LHCN-M2 (cell line): Measurements from ENCODE around the gene C9orf50. TPM values are rescaled to one million over a fixed set of nuclear protein-coding genes. Genes with fewer than 3 reads are reported as not detected.

Source experiments
- DNase-seq: peaks from one replicate; pipeline ENCODE4 v3.0.0-alpha.2; 2012; ENCODE audit warnings: low read depth
- total RNA-seq: library from RNA; depleted of rRNA; stranded (reverse); fragments of >200 nt; gene quantifications from 2 replicates; pipeline ENCODE4 v1.2.3, GENCODE V29; 2014

Gene C9orf50
- total RNA-seq, 1 experiment from 2014 or later: not detected

DNA sequence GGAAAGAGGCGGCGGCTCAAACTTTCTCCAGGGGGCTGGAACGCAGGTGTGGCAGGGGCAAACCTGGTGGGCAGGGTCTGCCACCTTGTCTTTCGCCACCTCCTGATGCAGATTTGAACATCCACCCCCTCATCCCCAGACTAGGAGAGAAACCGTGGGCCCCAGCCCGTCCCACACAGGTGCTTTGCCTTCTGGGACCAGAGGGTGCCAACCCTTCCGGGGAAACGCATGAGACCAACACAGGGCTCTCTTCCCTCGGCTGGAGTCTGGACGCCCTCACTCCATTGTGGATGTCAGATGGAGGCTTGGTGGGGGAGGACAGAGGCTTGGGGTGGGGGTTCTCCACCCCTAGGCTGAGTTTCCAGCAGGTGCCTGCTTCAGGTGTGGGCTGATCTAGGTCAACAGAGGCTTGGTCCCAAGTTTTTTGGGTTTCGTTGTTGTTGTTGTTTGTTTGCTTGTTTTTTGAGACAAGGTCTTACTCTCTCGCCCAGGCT is 9.5 kb downstream of the C9orf50 start:
- DNase-seq: no peak

DNA sequence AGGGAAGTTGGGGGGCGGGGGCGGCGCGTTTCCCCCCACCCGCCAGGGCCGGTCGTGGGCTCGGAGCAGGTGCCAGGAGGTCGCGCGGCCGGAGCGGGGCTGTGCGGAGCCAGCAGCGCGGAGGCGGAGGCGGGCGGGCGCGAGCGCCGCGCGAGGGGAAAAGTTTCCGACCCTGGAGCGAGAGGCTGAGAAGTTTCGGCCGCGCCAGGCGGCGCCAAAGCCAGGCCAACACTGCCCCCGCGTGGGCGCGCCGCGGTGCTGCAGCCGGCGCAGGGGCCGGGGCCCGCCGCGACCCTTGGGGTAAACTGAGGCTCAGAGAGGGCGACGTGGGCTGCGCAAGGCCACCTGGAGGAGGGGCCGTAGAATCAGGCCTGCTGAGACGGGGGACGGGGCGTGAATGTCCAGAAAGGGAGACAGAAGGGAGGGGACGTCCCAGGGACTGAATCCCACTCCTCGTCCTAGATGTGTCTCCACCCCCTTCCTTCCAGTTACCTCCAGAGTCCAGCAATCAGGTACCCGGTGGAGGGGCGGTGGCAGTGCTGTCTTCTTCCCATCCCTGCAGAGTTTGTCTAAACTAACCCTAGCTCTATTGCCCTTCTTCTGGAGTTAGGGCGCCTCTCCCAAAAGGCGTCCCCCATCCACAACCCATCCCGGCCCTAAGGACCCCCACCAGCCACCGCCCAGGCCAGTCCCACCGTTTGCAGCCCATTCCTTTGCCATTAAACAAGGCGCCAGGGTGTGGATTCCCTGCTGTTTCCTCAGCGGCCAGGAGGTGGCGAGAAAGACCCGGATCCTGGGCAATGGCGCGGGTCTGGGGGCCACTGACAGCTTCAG is 10.2 kb downstream of the C9orf50 start:
- peak; percentile 44 for DNase-seq

- DNase-seq: no peak
These were observed 10.8 kb downstream of the C9orf50 start for GRCh38 chr9:129610213-129610472.

DNA sequence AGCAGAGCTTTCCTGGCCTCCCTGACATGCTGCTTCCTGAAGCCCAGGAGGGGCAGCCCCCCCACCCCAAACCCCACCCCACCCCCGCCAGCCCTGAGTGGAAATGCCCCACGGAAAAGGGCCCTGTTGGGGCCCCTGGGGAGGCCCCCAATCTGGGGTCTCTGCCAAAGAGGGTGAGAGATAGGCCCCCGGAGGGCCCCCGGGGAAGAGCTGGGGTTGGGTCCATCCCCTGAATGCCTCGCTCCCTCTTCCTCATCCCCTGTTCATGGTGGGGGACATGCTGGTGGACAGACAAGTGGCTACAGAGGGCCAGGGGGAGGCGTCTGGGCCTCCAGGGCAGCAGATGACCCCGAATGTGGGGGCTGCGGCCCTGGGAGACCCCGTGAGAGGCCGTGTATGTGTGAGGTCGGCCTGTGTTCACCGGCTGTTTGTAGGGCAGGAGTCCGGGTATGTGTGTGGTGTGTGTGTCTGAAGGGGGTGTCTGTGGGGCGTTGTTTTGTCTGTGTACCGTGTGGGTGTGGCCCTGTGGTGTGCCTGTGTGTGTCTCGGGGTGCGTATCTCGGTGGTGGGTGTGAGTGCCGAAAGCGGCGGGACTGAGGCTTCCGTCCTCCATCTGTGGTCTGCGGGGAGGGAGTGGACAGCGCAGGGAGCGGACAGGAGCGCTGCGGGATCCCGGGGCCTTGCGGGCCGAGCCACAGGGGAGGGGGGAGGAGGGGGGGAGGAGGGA is 11.3 kb downstream of the C9orf50 start:
- DNase-seq: no peak

- DNase-seq: no peak
These were observed 12.1 kb downstream of the C9orf50 start for GRCh38 chr9:129608561-129609481.

- no peak for DNase-seq
These were observed 13.9 kb downstream of the C9orf50 start for GRCh38 chr9:129607027-129607387.

DNA sequence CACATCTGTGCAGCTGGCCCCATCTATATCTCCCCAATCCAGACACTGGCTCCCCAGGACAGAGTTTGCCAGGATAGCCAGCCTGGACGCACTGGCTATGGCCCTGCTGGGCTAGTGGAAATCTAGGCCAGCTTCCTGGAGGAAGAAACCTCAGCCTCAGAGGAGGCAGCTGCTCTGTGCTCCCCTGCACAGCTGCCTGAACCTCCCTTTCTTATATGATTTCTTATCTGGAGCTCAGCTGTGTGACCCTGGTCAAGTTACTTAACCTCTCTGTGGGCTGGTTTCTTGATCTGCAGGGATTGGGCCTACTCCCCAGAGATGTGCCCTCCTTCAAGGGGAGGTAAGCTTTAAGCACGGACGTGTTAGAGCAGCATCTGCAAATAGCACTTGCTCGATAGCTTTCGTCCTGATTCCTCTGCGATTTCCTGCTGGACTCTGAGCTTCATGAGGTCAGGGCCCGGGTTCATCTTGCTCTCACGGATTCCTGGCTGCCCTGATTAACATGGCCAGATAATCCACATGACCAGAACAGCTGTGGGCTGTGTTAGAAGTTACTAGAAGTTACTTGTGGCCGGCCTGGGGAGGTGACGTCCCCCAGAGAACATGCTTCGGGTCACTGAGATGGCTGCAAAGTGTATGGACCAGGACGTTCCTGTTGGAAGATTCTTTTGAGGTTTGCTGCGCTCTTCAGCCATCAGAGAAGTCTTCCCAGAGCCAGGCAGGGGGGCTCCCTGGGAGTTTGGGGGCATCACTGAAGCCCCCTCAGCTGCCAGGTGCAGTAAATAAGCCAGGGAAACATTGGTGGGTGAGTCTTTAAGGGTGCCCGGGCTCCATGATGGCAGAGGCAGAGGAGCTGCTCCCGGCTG is 14.5 kb downstream of the C9orf50 start:
- DNase-seq: no peak

DNA sequence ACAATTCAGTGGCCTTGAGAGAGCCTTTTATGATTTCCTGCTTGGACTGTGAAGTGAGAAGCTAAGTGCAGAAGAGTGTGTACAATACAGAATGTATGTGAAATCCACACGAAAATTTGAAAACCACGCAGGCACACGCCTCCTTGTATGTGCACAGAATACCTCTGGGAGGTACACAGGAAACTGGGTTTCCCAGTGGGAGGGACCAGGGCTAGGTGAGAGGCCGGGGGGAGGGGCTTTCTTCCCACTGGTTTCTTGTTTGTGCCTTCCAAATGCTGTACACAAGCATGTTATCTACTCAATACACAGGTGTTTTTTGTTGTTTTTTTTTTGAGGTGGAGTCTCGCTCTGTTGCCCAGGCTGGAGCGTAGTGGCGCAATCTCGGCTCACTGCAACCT is 16.1 kb downstream of the C9orf50 start:
- no peak for DNase-seq

- DNase-seq: no peak
These were observed 16.7 kb downstream of the C9orf50 start for GRCh38 chr9:129604056-129604765.

DNA sequence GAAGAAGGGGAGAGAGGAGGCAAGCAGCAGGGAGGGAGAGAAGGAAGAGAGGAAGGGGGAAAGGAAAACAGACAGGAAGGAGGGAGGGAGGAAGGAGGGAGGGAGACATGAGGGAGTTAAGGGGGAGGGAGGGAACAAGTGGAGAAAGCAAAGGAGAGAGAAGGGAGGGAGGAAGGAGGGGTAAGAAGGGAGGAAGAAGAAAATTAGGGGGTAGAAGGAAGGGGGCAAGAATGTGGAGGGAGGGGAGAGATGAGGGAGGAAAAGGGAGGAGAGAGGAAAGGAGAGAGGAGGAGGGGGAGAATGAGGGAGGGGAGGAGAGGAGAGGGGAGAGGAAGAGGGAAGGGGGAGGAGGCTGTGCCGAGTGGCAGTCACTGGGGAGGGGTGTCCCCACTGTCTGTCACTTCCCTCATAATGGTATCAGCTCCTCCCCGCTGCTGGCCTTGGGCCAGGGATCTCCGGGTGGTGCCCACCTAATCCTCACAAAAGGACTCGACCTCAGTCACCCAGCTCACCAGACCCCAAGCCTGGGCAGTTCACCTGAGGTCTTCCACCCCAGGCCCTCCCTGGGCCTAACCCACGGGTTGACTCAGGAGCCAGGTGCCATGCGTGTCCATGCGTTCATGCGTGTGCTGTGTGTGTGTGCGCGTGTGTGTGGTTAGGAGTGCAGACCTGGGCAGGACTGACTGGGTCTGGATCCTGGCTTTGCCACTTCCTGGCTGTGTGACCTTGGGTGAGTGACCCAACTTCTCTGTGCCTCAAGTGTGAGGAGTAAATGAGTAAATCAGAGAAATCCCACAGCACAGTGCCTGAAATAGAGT is 18.1 kb downstream of the C9orf50 start:
- no peak for DNase-seq

- no peak for DNase-seq
These were observed 19.7 kb downstream of the C9orf50 start for GRCh38 chr9:129601082-129601674.

DNA sequence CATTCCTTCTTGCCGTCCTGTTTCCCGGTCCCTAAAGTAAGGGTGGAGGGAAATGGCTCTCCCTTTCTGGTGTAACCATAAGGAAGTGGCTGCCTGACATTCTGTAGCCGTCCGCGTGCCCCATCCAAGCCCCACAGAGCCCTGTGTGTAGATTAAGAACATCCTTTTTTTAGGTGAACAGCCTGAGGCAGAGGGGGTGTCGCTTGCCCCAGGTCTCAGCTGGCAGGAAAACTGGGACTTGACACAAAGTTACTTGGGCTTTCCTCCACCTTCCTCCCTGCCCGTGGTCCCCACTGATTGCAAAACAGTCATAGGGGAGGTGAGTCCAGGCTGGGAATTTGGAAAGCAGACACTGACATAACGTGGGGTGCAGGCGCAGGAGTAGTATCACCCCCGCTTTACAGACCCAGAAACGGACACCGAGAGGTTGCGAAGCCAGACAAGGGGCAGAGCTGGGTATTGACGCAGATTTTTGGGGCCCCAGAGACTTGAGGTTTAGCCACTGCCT is 22.8 kb downstream of the C9orf50 start:
- DNase-seq: no peak

- no peak for DNase-seq
These were observed 23.4 kb downstream of the C9orf50 start for GRCh38 chr9:129597355-129598088.

DNA sequence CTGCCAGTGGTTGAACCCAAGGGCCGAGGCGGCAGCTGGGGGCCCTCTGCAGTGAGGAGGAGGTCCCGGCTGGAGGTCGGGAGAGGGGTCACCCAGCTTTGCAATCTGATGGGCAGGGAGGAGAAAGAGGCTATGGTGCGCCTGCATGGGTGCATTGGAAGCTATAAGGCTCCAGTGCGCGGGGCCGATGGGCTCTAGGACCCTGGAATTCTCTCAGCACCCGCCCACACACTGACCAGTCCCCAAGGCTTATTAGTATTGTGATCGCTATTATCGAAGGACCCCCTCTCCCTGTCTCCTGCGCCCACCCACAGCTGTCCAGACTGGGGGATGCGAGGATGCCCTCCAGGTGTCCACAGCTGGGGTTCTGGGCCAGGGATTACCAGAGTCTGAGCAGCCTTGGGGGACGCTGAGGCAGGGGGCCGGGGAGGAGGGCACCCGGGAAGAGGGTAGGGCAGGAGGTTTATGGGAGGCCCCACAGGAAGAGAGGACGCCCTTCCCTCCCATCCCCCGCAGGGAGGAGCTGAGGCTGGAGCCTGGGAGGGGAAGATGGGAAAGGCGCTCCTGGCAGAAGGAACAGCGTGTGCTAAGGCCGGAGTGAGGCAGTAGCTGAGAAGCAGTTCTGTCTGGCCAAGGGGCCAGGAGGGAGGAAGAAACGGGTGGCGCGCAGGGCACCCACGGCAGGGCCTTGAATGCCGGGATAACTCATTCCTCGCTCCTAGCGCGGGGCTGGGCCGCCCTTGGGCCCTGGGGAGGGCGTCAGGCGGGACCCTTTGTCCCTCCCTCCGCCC is 24.2 kb downstream of the C9orf50 start:
- peak; percentile 54 for DNase-seq

- no peak for DNase-seq
These were observed 24.9 kb downstream of the C9orf50 start for GRCh38 chr9:129595903-129596540.

- DNase-seq: no peak
These were observed 25.6 kb downstream of the C9orf50 start for GRCh38 chr9:129595311-129595741.

DNA sequence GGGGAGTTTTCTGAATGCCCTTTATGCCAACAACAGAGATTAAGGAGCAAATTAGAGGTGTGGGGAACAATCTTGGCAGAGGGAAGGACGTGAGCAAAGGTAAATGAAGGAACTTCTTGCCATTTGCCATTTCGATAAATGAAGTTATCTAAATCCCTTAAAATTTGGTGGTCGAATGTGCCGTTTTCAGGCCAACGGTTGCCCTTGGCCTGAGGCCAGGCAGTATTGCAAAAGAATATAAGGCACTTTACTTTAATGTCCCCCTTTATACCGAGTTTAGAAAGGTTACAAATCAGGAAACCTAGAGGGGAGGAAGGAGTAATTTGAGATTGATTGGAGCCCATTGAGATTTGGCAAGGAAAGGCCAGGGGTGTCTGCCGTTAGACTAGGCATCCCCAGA is 26.3 kb downstream of the C9orf50 start:
- no peak for DNase-seq
